Mesendoderm (in vitro differentiated cells): ENCODE measurements around the gene CENPB.

ENCODE experiments used
- DNase-seq: peaks from one replicate; pipeline ENCODE4 v3.0.0; 2013
- H2AK5ac ChIP-seq: 2 replicates; pipeline ENCODE4 v1.6.1; 2013; ENCODE audit warnings: low read length, inconsistent platforms
- H2BK120ac ChIP-seq: 2 replicates; pipeline ENCODE4 v1.6.1; 2013; ENCODE audit warnings: low read depth, mild to moderate bottlenecking, low read length, moderate library complexity, mixed read lengths
- H2BK15ac ChIP-seq: replicated peaks from 2 replicates; pipeline ENCODE4 v1.6.1; 2013; ENCODE audit warnings: low read depth, mild to moderate bottlenecking, moderate library complexity
- H2BK5ac ChIP-seq: 2 replicates; pipeline ENCODE4 v1.6.1; 2013; ENCODE audit warnings: low read length, inconsistent platforms
- H3K18ac ChIP-seq: 2 replicates; pipeline ENCODE4 v1.6.1; 2013; ENCODE audit warnings: mild to moderate bottlenecking, low read length, mixed read lengths
- H3K23ac ChIP-seq: one replicate; pipeline ENCODE4 v1.6.1; 2013; ENCODE audit warnings: low read length
- H3K27ac ChIP-seq: 2 replicates; pipeline ENCODE4 v1.5.1; 2013; ENCODE audit warnings: low read depth, mild to moderate bottlenecking, inconsistent platforms, low read length, moderate library complexity
- H3K27me3 ChIP-seq: 2 replicates; pipeline ENCODE4 v1.6.1; 2013; ENCODE audit warnings: low read length, control low read depth, mild to moderate bottlenecking, inconsistent platforms; ENCODE audit not compliant: insufficient read depth, poor library complexity
- H3K36me3 ChIP-seq: 2 replicates; pipeline ENCODE4 v1.6.1; 2013; ENCODE audit warnings: low read length, inconsistent platforms; ENCODE audit not compliant: control insufficient read depth, insufficient read depth
- H3K4ac ChIP-seq: one replicate; pipeline ENCODE4 v1.6.1; 2013; ENCODE audit warnings: low read depth, mild to moderate bottlenecking, low read length, moderate library complexity
- H3K4me1 ChIP-seq: 2 replicates; pipeline ENCODE4 v1.6.1; 2013; ENCODE audit warnings: low read depth, low read length, inconsistent platforms; ENCODE audit not compliant: control insufficient read depth
- H3K4me2 ChIP-seq: 2 replicates; pipeline ENCODE4 v1.6.1; 2013; ENCODE audit warnings: low read length
- H3K4me3 ChIP-seq: 2 replicates; pipeline ENCODE4 v1.5.1; 2013; ENCODE audit warnings: mild to moderate bottlenecking, low read length
- H3K56ac ChIP-seq: one replicate; pipeline ENCODE4 v1.6.1; 2013; ENCODE audit warnings: low read length
- H3K79me1 ChIP-seq: 2 replicates; pipeline ENCODE4 v1.6.1; 2013; ENCODE audit warnings: low read length, inconsistent platforms
- H3K79me2 ChIP-seq: 2 replicates; pipeline ENCODE4 v1.6.1; 2013; ENCODE audit warnings: mild to moderate bottlenecking, low read length; ENCODE audit not compliant: control insufficient read depth, insufficient read depth
- H3K9ac ChIP-seq: 2 replicates; pipeline ENCODE4 v1.6.1; 2013; ENCODE audit warnings: low read length, inconsistent platforms
- H4K5ac ChIP-seq: one replicate; pipeline ENCODE4 v1.6.1; 2013; ENCODE audit warnings: low read length
- H4K8ac ChIP-seq: one replicate; pipeline ENCODE4 v1.6.1; 2013; ENCODE audit warnings: low read depth, mild to moderate bottlenecking, control low read depth, low read length, moderate library complexity
- WGBS: extraction: QIAGEN DNeasy Blood & Tissue Kit; methylation state at CpG from one replicate; pipeline ENCODE4 v1.1.7; 2013; ENCODE audit warnings: low lambda C conversion rate, missing lambda C conversion rate; ENCODE audit not compliant: insufficient coverage; ENCODE audit errors: extremely low coverage; 5-methylcytosine and 5-hydroxymethylcytosine counted together

CENPB gene

GRCh38 chr20:3781153-3781910, 5.2 kb downstream of the CENPB start, which contains the start of gene SPEF1:
Gene SPEF1 (minus strand): TSS chr20:3781448. CDS start chr20:3781287, 161 bp downstream.
- Histone ChIP-seq H3K18ac (no peak within 1 kb of the TSS), H4K5ac (no peak within 1 kb of the TSS), H3K4me3 (no peak within 1 kb of the TSS), H2BK15ac (no peak within 1 kb of the TSS), H4K8ac (no peak within 1 kb of the TSS), H3K4me2 (peak within 1 kb of the TSS; percentile 22), H3K4me1 (no peaks in the 10 kb centered on the region), H3K27me3 (peaks cover 8% of the 10 kb centered on the region), H2BK120ac (no peak within 1 kb of the TSS), H3K27ac (no peak within 1 kb of the TSS), H3K36me3 (peaks cover 3% of the 10 kb centered on the region), H3K4ac (no peak within 1 kb of the TSS), H3K23ac (no peak within 1 kb of the TSS), H3K9ac (peak within 1 kb of the TSS; percentile 16), H2BK5ac (no peak within 1 kb of the TSS), H3K56ac (peak within 1 kb of the TSS; percentile 17), H2AK5ac (no peak within 1 kb of the TSS), H3K79me1 (peaks cover 18% of the 10 kb centered on the region), H3K79me2 (peaks cover 7% of the 10 kb centered on the region)
- WGBS: no CpG with 5 or more reads among the region's 28 CpGs
- DNase-seq: peak; percentile 99

GRCh38 chr20:3778976-3779375, 7.6 kb downstream of the CENPB start:
- Histone ChIP-seq H3K4me3 (no peak overlapping the region), H3K79me2 (no peaks in the 10 kb centered on the region), H3K36me3 (no peaks in the 10 kb centered on the region), H3K4ac (no peak overlapping the region), H3K27ac (no peak overlapping the region), H4K5ac (no peak overlapping the region), H3K79me1 (peaks cover 3% of the 10 kb centered on the region), H3K9ac (no peak overlapping the region), H2BK120ac (no peak overlapping the region), H3K4me2 (no peak overlapping the region), H2AK5ac (no peak overlapping the region), H3K4me1 (no peaks in the 10 kb centered on the region), H4K8ac (no peak overlapping the region), H3K56ac (no peak overlapping the region), H2BK5ac (no peak overlapping the region), H3K18ac (no peak overlapping the region), H3K23ac (no peak overlapping the region), H2BK15ac (no peak overlapping the region), H3K27me3 (peaks cover 8% of the 10 kb centered on the region)
- WGBS: no CpG with 5 or more reads among the region's 18 CpGs
- no peak for DNase-seq

- H3K4me3 ChIP-seq: peak overlapping the region; percentile 35
- no peaks in the 10 kb centered on the region for H3K4me1 ChIP-seq
- no peak overlapping the region for H4K5ac ChIP-seq
- H3K4me2 ChIP-seq: peak overlapping the region; percentile 87
- H2BK120ac ChIP-seq: no peak overlapping the region
- peak overlapping the region; percentile 58 for H3K9ac ChIP-seq
- no CpG with 5 or more reads among the region's 70 CpGs for WGBS
- no peak overlapping the region for H3K27ac ChIP-seq
- peak overlapping the region; percentile 81 for H3K56ac ChIP-seq
- DNase-seq: peak; percentile 74
- no peaks in the 10 kb centered on the region for H3K36me3 ChIP-seq
- no peak overlapping the region for H3K23ac ChIP-seq
- no peak overlapping the region for H4K8ac ChIP-seq
- H2BK5ac ChIP-seq: no peak overlapping the region
- peaks cover 8% of the 10 kb centered on the region for H3K27me3 ChIP-seq
- no peak overlapping the region for H3K18ac ChIP-seq
- H3K79me2 ChIP-seq: no peaks in the 10 kb centered on the region
- H3K4ac ChIP-seq: no peak overlapping the region
- H2AK5ac ChIP-seq: no peak overlapping the region
- H3K79me1 ChIP-seq: no peaks in the 10 kb centered on the region
- no peak overlapping the region for H2BK15ac ChIP-seq
Measured at GRCh38 chr20:3777716-3778629, 8.6 kb downstream of the CENPB start.

- no peak overlapping the region for H3K27ac ChIP-seq
- H3K79me1 ChIP-seq: no peaks in the 10 kb centered on the region
- H2AK5ac ChIP-seq: no peak overlapping the region
- H3K4me3 ChIP-seq: peak overlapping the region; percentile 35
- no peak overlapping the region for H3K18ac ChIP-seq
- peak overlapping the region; percentile 87 for H3K4me2 ChIP-seq
- no peak overlapping the region for H4K8ac ChIP-seq
- no peak overlapping the region for H2BK15ac ChIP-seq
- no peak overlapping the region for H4K5ac ChIP-seq
- H3K56ac ChIP-seq: peak overlapping the region; percentile 81
- H3K36me3 ChIP-seq: no peaks in the 10 kb centered on the region
- no peaks in the 10 kb centered on the region for H3K4me1 ChIP-seq
- H3K23ac ChIP-seq: no peak overlapping the region
- H2BK5ac ChIP-seq: no peak overlapping the region
- no peak overlapping the region for H3K4ac ChIP-seq
- WGBS: no CpG with 5 or more reads among the region's 16 CpGs
- no peak overlapping the region for H2BK120ac ChIP-seq
- H3K9ac ChIP-seq: peak overlapping the region; percentile 58
- H3K27me3 ChIP-seq: peaks cover 8% of the 10 kb centered on the region
- no peaks in the 10 kb centered on the region for H3K79me2 ChIP-seq
- DNase-seq: no peak
Measured at GRCh38 chr20:3777381-3777715, 9.2 kb downstream of the CENPB start.

- no CpG with 5 or more reads among the region's 4 CpGs for WGBS
- DNase-seq: no peak
- H2BK120ac ChIP-seq: no peak overlapping the region
- H3K4me2 ChIP-seq: no peak overlapping the region
- H4K8ac ChIP-seq: no peak overlapping the region
- H3K79me2 ChIP-seq: no peaks in the 10 kb centered on the region
- no peaks in the 10 kb centered on the region for H3K79me1 ChIP-seq
- H3K56ac ChIP-seq: no peak overlapping the region
- H3K4ac ChIP-seq: no peak overlapping the region
- H3K36me3 ChIP-seq: no peaks in the 10 kb centered on the region
- no peak overlapping the region for H4K5ac ChIP-seq
- no peak overlapping the region for H2AK5ac ChIP-seq
- H2BK5ac ChIP-seq: no peak overlapping the region
- H3K9ac ChIP-seq: no peak overlapping the region
- no peak overlapping the region for H3K18ac ChIP-seq
- H3K4me3 ChIP-seq: no peak overlapping the region
- no peaks in the 10 kb centered on the region for H3K4me1 ChIP-seq
- H3K27me3 ChIP-seq: peaks cover 8% of the 10 kb centered on the region
- H3K23ac ChIP-seq: no peak overlapping the region
- H2BK15ac ChIP-seq: no peak overlapping the region
- no peak overlapping the region for H3K27ac ChIP-seq
Measured at GRCh38 chr20:3775457-3776108, 11.0 kb downstream of the CENPB start.
